IPS DF 4.7 (cell line): ENCODE data around the gene RNU6-9.

Experiments used
- DNase-seq: peaks from one replicate; pipeline ENCODE4 v3.0.0-alpha.2; 2013; ENCODE audit warnings: low spot score; ENCODE audit errors: extremely low read depth

Gene RNU6-9

DNA sequence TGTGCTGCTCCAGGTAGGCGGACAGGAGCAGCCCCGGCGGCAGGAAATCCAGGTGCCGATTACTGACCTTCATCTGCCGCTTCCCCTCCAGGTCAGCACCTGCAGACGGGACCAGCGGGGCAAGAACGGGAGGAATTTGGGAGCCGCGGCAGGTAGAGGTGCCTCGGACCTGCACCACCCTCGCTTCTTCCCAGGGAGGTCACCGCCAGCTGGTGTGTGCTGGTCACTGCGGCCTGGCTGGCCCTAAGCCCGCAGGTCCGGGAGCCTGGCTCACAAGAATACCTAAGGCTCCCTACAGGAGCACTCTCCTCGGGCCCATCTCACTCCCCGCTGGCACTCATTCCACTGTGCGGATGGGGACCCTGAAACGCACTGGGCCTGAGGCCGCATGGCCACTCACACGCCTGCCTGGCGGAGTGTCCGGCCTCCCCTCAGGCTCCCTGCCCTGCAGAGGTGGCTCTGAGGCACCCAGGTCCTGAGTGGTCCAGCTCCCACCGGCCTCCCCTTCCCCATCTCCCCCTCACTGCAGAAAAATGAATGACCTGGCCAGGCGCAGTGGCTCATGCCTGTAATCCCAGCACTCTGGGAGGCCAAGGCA is 4.3 kb downstream of the RNU6-9 start:
- DNase-seq: no peak

DNA sequence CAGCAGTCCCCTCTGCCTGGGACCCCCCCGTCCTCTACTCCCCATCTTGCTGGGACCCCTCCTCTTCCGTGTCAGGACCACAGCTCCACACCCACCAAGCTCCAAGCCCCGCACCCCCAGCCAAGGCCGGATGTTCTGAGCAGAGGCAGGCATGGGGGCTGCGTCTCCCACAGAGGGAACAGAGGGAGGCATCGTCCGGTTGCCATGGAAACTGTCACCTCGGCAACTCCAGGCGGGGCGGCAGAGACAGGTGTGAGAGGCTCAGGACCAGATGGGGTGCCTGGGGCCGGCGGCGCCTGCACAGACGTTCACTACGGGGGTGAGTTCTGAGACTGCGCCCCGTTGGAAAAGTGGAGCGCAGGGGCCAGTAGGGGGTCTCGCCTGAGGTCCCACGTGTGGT is 5.4 kb downstream of the RNU6-9 start:
- no peak for DNase-seq

DNA sequence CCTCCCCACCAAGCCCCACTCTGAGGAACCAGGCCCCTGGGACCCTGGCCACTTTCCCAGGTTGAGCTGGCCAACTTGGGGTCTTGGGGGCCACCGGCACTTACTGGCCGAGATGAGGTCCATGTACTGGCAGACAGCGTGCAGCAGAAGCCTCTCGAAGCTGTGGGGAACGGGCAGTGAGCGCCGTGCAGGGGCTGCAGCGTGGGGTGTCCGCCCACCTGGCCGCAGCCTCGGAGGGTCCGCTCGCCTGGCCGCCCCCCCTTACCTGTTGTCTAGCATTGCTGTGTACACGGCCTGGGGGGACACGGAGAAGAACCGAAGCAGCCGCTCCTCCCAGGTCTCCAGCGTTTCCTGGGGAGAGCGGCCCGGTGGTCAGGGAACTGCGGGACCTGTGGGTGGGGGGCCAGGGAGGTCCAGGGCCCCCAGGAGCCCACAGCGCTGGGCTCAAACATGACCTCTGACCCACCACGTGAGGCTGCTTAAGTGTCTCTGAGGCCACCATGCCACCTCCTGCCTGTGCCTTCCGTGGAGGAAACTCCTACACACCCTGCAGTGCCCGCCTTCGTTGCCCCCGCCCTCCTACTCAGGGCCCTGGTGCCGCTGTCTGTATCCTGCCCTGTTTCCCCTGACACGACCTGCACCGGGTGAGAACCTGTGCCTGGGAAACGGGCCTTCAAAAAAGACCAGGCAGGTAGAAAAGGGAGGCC is 6.2 kb downstream of the RNU6-9 start:
- DNase-seq: no peak

DNA sequence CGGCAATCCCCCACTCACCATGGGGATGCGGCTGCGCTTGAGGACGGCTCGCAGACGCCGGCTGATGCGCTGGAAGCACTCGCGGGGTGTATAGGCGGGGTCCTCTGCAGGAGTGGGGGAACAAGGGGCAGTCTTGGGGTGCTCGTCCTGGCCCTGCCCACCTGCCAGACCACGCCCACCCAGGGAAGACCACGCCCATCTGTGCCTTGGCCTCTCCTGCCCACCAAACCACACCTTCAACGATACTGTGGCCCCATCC is 6.7 kb downstream of the RNU6-9 start:
- no peak for DNase-seq

DNA sequence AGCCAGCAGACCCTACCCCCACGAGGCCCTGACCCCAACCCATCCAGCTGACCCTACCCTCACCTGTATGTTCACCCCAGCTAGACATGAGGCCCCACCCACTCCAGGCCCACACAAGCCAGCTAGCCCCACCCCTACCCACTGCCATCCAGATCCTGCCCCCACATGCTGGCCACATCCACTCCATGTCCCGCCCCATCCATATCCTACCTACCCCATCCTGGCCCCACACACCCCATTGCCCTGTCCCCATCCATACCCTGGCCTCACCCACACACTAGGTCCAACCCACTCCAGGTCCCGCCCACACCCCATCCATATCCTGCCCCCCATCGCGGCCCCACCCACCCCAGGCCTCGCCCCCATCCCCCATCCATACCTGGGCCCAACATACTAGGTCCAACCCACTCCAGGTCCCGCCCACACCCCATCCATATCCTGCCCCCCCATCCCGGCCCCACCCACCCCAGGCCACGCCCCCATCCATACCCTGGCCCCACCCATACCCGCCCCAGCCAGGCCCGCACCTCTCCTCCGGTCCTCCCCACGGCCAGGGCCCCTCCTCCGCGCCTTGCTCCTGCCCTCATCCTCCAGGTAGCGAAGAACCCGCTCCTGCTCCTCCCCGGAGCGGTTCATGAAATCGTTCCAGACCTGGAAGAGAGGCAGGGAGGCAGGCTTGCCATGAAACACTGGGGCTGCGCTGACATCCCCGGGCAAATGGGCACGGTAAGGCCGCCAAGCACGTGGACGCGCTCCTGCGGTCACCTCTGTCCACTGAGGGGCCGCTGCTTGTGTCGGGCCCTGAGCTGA is 7.2 kb downstream of the RNU6-9 start:
- no peak for DNase-seq

DNA sequence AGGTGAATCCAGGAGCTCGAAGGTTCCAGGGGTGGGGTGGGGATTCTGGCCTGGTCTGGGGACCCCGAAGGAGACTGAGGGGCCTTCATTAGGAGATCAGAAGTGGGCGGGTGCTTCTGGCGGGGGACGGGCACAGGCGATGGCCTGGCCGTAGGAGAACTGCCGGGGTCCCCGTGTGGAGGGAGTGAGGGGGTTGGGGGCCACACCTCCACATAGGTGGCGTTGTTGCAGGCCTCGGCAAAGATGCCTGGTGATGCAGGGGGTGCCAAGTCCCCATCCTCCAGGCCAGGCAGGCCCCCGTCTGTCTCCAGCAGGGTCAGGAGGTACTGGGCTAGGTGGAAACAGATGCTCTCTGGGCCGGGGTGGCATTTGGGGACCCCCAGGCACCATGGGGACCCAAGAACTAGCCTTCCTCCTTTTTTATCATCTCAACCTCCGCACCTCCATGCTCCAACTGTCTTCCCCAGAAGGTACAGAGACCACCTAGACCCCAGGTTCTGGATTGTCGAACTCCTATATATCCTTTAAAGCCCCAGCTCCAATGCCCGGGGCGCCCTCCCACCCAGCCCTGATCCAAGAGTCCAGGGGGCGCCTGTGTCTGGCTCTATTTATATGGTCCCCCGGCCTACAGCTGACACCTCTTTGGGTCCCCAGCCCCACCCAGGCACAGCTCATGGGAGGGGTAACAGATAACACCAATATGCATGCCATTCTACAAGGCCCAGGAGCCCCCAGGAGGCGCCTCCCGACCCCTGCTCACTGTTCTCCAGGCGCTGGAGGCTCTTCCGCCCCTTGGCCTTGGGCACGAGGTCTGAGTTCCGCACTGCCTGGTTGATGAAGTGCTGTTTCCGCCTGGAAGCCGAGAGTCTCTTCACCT is 8.2 kb downstream of the RNU6-9 start:
- DNase-seq: no peak

DNA sequence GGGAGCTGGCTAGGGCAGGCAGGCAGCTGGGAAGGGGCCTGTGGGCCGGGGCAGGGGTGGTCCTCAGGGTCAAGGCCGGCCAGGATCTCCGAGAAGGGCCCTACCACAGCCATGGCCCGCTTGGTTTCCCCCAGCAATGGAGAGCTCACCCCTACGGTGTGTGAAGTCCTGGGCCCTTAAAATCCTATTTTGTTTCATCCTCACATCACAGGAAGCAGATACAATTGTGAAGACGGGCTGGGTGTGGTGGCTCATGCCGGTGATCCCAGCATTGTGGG is 8.7 kb downstream of the RNU6-9 start:
- no peak for DNase-seq

DNA sequence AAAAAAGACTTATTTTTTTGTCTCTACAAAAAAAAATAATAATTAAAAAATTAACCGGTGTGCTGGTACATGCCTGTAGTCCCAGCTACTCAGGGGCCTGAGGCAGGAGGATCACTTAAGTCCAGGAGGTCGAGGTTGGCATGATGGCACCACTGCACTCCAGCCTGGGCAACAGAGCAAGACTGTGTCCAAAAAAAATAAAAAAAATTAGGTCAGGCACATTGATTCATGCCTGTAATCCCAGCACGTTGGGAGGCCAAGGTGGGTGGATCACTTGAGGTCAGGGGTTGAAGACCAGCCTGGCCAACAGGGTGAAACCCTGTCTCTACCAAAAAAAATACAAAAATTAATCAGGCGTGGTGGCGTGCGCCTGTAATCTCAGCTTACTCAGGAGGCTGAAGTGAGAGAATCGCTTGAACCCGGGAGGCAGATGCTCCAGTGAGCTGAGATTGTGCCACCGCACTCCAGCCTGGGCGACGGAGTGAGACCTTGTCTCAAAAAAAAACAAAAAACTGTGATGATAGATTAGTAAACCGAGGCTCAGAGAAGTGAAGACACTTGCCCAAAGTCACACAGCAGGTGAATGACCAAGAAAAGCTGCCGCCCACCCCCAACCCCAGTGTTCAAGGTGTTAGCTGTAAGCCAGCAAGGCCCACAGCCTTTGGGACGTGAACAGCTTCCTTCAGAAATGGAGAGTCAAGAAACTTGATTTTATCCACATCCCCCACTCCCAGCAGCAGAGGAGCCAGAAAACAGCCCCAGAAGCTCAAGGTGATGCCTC is 9.4 kb downstream of the RNU6-9 start:
- no peak for DNase-seq

DNA sequence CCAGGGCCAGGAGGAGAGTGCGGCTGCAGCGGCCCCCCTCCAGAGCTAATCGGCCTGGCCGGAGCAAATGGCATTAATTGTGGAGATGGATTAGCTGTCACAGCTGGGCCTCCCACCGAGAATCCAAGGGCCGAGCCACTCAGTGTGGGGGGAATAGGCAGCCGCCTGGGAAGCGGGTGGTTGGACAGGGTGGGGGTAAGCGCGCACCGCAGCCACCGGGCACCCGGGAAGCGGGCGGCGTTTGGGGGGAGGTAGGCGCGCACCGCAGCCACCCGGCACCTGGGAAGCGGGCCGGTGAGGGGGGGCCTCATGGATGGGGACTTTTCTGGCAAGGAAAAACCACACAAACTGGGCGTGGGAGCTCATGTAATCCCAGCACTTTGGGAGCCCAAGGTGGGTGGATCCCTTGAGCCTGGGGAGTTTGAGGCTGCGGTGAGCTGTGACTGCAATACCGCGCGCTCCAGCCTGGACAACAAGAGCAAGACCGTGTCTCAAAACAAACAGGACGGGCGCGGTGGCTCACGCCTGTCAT is 10.0 kb downstream of the RNU6-9 start:
- DNase-seq: no peak

DNA sequence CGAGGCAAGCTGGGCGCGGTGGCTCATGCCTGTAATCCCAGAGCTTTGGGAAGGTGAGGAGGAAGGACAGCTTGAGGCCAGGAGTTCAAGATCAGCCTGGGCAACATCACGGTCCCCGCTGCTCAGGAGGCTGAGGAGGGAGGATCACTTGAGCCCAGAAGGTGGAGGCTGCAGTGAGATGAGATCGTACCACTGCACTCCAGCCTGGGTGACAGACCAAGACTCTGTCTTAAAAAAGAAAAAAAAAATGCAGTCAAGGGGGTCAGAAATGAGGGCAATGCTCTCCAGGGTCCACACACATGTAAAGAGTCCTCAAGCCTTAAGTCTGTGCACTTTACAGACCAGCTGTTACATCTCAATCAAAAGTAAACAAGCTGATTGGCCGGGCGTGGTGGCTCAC is 11.3 kb downstream of the RNU6-9 start:
- no peak for DNase-seq

DNA sequence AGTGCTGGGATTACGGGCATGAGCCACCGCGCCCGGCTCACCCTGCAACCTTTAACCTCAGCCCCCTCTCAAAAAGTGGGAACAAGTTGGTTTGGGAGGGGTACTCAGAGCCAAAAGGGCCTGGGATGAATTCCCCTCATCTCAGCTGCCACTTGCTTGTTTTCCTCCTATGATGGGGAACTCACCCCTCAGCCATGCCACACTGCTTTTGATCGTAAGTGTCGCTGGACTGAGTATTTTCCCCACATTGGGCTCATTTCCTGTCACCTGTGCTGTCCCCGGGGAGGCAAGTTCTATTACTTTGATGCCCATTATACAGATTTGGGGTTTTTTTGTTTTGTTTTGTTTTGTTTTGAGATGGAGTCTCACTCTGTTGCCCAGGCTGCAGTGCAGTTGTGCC is 13.2 kb downstream of the RNU6-9 start:
- no peak for DNase-seq

DNA sequence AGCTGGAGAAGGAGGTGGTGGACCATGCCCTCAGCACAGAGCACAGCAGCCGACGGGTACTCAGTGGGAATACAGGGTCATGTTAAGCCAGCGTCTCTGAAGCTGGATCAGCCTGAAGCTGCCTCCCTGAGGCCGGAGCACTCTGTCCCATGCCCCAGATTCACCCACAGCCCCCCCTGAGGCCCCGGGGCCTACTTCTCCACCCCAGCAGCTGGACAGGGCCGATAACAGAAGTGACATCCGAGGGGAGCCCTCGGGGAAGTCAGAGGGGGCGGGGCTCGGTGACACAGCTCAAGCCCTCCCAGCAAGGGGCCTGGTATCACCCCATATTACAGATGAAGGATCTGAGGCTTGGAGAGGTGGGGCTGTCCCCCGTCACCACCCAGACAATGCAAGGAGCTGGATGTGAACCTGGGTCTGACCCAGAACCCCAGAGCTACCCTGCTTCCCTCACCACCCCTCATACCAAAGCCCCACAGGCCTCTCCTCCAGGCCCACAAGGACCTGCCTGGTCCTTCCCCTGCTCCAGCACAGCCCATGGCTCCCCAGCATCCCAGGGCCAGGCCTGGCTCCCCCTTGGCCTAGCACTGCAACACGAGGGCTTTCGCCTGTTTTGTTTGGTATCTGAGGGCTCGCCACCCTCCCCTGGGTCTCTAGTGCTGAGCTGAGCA is 14.0 kb downstream of the RNU6-9 start:
- DNase-seq: no peak

DNA sequence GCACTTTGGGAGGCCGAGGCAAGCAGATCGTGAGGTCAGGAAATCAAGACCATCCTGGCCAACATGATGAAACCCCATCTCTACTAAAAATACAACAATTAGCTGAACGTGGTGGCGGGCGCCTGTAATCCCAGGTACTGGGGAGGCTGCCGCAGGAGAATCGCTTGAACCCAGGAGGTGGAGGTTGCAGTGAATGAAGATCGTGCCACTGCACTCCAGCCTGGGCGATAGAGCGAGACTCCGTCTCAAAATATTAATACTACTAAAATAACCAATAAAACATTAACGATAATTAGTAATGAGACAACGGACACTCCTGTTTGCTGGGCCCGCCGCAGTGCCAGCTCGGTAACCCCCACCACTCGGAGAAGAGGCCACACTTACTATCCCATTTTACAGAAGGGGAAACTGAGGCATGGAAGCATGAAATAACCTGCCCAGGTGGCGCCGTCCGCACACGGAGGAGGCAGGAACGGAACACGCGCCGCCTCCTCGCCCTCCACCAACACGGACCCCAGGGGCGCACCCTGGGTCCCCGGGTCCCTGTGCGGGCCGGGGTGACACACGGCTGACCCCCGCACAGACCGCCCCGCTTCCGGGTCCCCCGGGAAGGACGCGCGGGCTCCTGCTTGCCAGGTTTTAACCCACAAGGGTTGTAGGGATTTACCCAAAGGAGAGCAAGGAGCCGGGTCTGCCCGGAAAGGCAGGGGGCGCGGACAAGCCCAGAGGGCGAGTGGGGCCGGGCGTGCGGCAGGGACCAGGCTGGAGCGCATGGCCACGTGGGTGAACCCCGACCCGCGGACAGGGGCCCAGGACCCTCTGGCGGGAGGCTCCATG is 18.1 kb downstream of the RNU6-9 start:
- DNase-seq: no peak

DNA sequence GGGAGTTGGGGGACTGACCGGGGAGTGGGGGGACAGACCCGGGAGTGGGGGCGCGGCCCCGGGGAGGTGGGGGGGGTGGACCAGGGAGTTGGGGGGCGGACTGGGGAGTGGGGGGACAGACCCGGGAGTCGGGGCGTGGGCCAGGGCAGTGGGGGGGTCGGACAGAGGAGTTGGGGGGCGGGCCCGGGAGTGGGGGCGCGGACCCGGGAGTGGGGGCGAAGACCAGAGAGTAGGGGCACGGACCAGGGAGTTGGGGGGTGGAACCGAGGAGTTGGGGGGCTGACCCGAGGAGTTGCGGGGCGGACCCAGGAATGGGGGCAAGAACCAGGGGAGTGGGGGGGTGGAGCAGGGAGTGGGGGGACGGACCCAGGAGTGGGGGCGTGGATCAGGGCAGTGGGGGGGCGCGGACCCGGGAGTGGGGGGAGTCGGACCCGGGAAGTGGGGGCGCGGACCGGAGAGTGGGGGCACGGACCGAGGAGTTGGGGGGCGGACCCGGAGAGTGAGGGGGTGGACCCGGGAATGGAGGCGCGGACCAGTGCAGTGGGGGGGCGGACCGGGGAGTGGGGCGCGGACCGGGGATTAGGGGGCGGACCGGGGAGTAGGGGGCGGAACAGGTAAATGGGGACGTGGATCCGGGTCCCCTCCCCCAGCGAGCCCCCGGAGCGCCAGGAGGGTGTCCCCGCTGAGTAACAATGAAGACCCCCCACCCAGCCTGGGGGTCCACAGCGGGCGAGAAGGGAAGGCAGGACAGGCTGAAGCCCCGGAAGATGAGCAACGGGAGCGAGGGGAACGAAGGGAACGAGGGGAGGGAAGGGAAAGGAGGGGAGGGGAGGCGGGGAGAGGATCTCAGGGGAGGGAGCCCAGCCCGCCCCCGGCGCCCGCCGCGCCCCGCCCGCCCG is 19.1 kb downstream of the RNU6-9 start:
- no peak for DNase-seq

DNA sequence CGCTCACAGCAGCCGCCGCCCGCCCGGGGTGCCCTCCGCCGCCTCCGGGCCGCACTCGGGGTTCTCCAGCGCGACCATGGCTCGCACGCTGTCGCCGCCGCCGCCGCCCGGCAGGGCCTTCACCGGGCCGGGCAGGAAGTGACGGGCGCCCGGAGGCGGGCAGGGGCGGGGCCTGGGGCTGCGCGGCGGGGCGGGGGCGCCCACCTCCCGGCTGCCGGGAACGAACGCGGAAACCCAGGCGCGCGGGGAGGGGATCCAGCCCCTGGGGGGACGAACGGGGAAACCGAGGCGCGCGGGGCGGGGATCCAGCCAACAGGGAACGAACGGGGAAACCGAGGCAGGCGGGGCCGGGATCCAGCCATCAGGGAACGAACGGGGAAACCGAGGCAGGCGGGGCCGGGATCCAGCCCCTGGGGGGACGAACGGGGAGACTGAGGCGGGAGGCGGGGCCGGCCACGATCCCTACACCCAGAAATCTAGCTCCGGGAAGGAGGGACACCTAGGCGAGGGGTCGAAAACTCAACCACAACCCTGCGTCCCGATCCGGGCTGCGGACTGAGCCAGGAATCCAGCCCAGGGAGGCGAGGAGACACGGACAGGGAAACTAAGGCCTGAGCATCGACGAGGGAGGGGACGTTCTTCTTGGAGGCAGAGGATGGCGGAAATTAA is 19.9 kb downstream of the RNU6-9 start, which contains the start of gene R3HDM4:
TSS of gene R3HDM4 (minus strand) at position 140 of the 669 bp plus-strand sequence. CDS start at position 78, 62 bp downstream.
- DNase-seq: no peak

DNA sequence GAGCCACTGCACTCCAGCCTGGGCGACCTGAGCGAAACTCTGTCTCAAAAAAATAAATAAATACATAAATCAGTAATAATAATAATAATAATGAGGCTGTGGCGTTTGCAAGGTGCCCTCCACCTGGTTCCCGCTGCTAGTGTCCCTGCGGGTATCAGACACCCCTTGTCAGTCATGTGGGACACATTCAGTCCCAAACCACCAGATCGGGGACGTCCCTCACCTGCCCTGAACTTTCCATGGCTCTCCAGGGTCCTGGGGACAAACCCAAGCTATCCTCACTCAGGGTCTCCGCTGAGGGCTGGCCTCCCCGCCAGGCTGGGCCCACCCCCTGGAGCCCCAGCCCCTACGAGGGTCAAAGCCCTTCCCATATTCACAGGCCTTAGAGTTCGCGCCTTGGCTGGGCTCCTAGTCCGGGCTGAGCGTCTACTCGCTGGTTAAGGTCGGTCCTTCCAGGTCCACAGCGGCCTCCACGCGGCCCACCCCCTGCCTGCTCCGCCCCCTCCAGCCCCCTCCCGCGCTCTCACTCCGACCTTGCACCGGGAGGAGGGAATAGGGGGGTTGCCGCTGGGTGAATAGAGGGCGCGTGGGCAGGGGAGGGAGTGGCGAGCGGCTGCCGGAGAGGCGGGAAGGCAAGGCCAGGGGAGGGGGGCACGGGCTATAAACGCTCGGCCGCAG is 23.5 kb downstream of the RNU6-9 start:
- DNase-seq: no peak
